Measurements from ENCODE around the gene OSBPL1A. TPM values are rescaled to one million over a fixed set of nuclear protein-coding genes. Genes with fewer than 3 reads are reported as not detected.

The OSBPL1A gene
- total RNA-seq, 1 experiment from 2014 or later: 16.4 TPM

DNA sequence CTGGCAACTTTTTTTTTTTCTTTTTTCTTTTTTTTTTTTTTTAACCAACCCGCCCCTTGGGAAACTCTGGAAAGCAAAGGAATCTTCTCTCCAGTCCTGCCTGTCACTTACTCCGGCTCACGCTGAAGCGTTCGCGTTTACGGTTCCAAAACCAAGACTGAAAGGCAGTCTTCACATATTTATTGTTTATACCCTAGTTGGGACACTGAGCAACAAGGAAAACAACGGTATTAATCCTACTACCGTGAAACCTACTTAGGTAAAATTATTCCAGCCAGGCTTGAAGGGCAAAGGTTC, 125.4 kb downstream of the OSBPL1A start:
- Histone ChIP-seq H3K9me3 (replicated peaks) (no peaks in the 10 kb centered on the region), H3K36me3 (no peaks in the 10 kb centered on the region), H3K27ac (no peak overlapping the region; the same call in 1 of the 2 replicates), H3K27me3 (no peaks in the 10 kb centered on the region), H3K4me1 (no peaks in the 10 kb centered on the region), H3K4me3 (peak overlapping the region; percentile 69)
- DNase-seq: no peak

DNA sequence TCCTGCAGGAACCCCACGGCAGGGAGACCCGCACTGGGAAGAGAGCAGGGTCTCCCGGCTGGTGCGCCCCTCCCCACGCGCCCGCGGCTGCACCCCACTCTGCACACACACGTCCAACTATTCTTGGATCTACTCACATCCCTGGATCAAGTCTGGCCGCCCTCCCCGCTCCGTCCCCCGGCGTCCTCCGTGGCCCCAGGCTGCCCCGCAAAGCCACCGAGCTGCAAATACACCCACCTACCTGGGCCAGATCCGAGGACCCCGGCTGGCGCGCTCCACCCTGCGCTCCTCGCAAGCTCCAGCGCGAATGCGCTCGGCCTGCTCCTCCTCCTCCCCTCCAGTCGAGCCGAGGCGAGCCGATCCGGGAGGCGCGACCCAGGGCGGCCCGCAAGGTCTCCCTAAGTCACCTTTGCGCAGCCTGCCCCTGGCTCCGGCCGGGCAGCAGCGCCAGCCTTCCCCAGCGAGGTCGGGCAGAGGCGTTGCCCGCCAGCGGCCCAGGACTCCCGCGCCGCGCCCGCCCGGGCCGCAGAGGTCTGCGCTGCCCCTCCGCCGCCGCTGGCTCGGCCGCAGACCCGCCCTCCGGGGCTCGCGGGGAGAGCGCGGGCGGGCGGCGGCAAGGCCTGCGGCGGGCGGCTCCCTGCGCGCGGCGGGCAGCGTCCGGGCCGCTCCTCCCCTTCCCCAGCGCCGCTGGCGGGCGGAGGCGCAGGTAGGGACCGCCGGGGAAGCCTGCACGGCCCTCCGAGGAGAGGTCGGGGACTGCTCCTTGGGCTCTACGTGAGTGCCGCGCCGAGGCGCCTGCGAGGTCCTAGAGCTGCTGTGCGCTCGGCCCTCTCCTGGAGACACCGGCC, 126.0 kb downstream of the OSBPL1A start:
- peak overlapping the region; percentile 69 for H3K4me3 ChIP-seq
- peak; percentile 69 to 70 for DNase-seq
- H3K27ac ChIP-seq: peak overlapping the region; percentile 42; the same call in 1 of the 2 replicates
- H3K9me3 ChIP-seq (replicated peaks): no peaks in the 10 kb centered on the region
- no peaks in the 10 kb centered on the region for H3K36me3 ChIP-seq
- H3K4me1 ChIP-seq: no peaks in the 10 kb centered on the region
- no peaks in the 10 kb centered on the region for H3K27me3 ChIP-seq

DNA sequence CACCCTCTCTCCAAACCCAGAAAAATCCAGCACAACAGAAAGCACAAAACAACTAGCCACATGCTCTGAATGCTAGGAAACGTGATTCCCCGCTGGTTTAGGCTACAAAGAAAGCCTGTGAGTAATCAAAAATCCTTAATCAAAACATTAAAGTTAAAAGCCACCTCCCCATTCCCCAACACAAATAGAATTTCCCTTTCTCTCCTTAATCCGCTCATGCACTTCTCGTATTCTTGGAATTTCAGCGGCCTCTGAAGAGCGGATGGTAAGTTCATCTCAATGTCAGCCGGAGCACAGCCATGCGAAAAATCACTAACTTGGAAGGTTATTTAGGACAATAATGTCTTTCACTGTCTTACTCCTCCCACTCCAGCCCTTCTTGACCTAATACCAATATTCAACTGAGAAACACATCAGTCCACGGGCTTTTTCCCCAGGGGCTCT, 126.7 kb downstream of the OSBPL1A start:
- DNase-seq: peak; percentile 7 to 48

DNA sequence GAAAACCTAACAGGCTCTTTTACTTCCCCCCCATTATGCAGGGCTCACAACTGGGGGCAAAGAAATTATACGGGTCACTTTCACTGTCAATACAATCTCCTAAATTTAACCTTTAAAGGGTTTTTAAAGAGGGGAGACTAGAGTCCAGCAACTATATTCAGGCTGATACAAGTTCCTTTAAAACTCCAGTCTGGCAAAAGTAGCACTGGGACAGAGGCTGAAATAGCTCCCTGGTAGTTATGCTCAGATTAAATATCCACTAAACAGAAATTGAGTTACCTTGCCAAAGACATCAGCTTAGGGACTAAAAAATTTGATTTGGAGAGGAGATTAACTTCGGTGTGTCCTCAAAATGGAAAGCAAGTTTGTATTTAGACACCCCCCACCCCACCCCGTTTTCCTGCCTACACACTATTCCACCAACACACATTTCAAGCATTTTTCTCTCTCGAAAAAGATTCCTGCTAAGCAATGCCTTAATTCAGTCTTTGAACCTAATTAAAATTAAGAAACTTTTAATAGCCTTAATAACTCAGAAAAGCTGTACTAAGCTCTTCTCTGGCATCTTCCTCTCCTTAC, 127.2 kb downstream of the OSBPL1A start:
- Histone ChIP-seq H3K4me3 (peak overlapping the region; percentile 69), H3K9me3 (replicated peaks) (no peaks in the 10 kb centered on the region), H3K27me3 (no peaks in the 10 kb centered on the region), H3K4me1 (no peaks in the 10 kb centered on the region), H3K36me3 (no peaks in the 10 kb centered on the region), H3K27ac (no peak overlapping the region; the same call in 1 of the 2 replicates)
- DNase-seq: no peak

More for the DNA sequence above, 126.7 kb downstream of the OSBPL1A start:
- no peaks in the 10 kb centered on the region for H3K36me3 ChIP-seq
- H3K27me3 ChIP-seq: no peaks in the 10 kb centered on the region
- no peaks in the 10 kb centered on the region for H3K9me3 ChIP-seq (replicated peaks)
- H3K27ac ChIP-seq: peak overlapping the region; percentile 42; the same call in 1 of the 2 replicates
- H3K4me1 ChIP-seq: no peaks in the 10 kb centered on the region
- H3K4me3 ChIP-seq: peak overlapping the region; percentile 69

DNA sequence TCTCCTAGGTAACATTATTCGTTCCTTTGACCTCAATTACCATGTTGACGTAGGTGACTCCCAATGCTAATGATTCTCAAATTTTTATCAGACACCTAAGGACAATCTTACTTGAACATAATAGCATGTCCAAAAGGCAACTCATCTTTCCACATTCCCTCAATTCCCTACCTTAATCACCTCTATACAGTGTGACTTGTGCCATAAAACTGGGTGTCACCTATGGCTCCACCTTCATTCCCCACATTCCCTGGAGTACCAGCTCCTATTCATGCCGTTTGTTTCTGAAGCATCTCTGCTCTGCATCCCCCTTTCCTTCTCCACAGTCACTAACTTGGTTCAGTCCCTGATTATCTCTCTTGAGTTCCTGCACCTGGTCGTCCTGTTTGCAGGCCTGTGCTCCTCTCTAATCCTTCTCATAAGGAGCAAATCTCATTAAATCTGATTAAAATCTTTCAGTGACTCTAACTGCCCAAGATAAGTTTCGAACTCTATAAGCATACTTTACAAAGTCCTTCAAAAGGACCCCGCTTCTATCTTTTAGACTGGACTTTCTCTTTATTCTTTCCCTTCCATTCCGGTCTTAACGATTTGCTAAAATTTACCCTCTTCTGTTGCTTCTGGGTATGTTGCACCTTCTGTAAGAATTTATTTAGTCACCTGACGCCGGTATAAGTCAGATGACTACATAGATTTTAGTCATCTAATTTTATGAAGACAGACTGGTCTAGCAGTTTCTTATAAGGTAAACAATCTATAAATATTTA, 128.7 kb downstream of the OSBPL1A start:
- no peaks in the 10 kb centered on the region for H3K9me3 ChIP-seq (replicated peaks)
- no peaks in the 10 kb centered on the region for H3K36me3 ChIP-seq
- DNase-seq: no peak
- no peaks in the 10 kb centered on the region for H3K4me1 ChIP-seq
- H3K27me3 ChIP-seq: no peaks in the 10 kb centered on the region
- no peak overlapping the region for H3K27ac ChIP-seq
- H3K4me3 ChIP-seq: no peak overlapping the region

GRCh38 chr18:24267878-24268277, 129.7 kb downstream of the OSBPL1A start:
- DNase-seq: no peak
- Histone ChIP-seq H3K4me3 (no peak overlapping the region), H3K9me3 (replicated peaks) (no peaks in the 10 kb centered on the region), H3K36me3 (no peaks in the 10 kb centered on the region), H3K27me3 (no peaks in the 10 kb centered on the region), H3K4me1 (no peaks in the 10 kb centered on the region), H3K27ac (no peak overlapping the region)

DNA sequence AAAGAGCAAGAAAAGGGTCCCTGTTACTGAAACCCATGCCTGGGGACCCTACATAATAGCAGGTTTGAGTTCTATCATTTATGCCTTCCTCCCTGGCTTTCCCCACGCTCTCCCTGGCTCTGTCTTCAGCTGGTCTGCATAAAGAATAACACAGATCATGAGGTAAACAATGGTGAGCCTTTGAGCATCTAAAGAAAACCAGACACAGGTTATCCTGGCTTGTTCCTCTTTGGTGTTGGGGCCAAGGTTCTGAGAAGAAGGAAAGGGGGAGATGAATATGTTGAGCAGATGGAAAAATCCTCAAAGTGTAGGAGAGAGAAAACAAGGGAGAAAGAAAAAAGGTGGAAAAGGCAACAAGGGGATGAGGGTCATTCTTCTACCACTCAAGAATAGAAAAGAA, 131.5 kb downstream of the OSBPL1A start:
- H3K9me3 ChIP-seq (replicated peaks): no peaks in the 10 kb centered on the region
- no peak overlapping the region for H3K27ac ChIP-seq
- H3K4me3 ChIP-seq: no peak overlapping the region
- H3K27me3 ChIP-seq: no peaks in the 10 kb centered on the region
- no peak for DNase-seq
- H3K36me3 ChIP-seq: no peaks in the 10 kb centered on the region
- no peaks in the 10 kb centered on the region for H3K4me1 ChIP-seq

DNA sequence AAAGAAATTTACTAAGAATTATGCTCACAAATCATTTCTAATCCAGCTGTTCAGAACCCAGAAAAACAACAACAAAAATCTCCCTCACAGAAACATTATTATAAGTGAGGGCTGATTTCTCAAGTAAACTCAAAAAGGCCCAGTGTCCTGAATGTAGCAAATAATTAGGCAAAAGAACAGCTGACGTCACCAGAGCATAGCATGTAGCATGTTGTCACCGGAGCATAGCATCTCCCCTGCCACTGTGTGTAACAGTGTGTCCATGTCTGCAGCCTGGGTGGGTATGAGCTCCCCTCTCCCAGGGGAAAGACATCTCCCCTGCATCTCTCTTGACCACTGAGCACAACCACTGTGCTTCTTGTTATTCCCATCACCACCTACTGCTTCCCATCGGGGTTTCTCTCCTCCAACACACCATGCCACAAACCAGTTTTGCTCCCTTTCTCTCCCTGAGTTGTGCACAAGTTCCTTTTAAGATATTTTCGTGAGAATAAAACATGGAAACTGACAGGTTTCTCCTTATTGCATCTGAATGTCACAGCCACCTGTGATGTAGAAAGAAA, 132.0 kb downstream of the OSBPL1A start:
- no peaks in the 10 kb centered on the region for H3K36me3 ChIP-seq
- H3K9me3 ChIP-seq (replicated peaks): no peaks in the 10 kb centered on the region
- H3K27me3 ChIP-seq: no peaks in the 10 kb centered on the region
- H3K4me1 ChIP-seq: no peaks in the 10 kb centered on the region
- DNase-seq: no peak
- H3K27ac ChIP-seq: no peak overlapping the region
- H3K4me3 ChIP-seq: no peak overlapping the region

DNA sequence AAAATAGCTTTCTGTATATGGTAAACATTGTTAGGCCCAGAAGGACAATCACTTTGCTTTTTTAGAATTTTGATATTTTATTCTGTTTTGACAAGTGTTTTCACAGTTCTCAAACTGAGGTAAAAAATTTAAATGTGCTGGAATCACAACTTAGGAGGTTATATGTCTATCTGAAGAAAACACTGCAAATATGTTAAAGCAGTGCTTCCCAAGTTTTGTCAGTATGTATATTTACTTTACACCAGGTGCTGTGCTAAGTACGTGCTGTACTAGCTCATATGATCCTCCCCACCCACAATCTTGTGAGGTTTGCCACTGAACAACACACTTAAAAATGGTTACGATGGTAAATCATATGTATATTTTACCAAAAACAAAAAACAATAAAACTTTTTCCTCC, 134.6 kb downstream of the OSBPL1A start:
- Histone ChIP-seq H3K4me3 (no peak overlapping the region), H3K9me3 (replicated peaks) (no peaks in the 10 kb centered on the region), H3K4me1 (no peaks in the 10 kb centered on the region), H3K36me3 (no peaks in the 10 kb centered on the region), H3K27me3 (no peaks in the 10 kb centered on the region), H3K27ac (no peak overlapping the region)
- no peak for DNase-seq

- no peak for DNase-seq
- Histone ChIP-seq H3K27ac (no peak overlapping the region), H3K4me1 (no peaks in the 10 kb centered on the region)
Observed at GRCh38 chr18:24262087-24262486, 135.5 kb downstream of the OSBPL1A start.

DNA sequence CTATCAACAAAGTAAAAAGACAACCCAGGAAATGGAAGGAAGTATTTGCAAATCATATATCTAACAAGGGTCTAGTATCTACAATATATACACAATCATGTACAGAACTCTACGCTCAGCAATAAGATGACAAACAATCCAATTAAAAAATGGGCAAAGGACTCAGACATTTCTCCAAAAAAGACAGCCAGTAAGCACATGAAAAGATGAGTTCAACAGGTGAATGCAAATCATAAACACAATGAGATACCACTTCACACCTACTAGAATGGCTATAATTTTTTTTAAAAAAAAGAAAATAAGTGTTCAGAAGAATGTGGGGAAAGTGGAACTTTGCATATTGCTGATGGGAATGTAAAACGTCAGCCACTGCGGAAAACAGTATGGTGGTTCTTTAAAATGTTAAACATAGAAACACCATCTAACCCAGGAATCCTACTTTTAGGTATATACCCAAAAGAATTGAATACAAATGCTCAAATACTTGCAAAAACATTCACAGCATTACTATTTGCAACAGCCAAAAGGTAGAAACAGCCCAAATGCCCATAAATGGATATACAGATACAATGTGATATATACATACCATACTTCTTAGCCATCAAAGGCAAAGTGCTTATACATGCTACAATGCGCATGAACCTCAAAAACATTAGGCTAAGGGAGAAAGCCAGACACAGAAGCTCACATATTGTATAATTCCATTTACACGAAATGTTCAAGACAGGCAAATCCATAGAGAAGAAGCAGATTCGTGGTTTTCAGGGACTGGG, 137.6 kb downstream of the OSBPL1A start:
- no peaks in the 10 kb centered on the region for H3K27me3 ChIP-seq
- H3K36me3 ChIP-seq: no peaks in the 10 kb centered on the region
- no peaks in the 10 kb centered on the region for H3K4me1 ChIP-seq
- no peak overlapping the region for H3K27ac ChIP-seq
- H3K4me3 ChIP-seq: no peak overlapping the region
- no peaks in the 10 kb centered on the region for H3K9me3 ChIP-seq (replicated peaks)
- no peak for DNase-seq

More at GRCh38 chr18:24262087-24262486, 135.5 kb downstream of the OSBPL1A start:
- Histone ChIP-seq H3K9me3 (replicated peaks) (no peaks in the 10 kb centered on the region), H3K27me3 (no peaks in the 10 kb centered on the region), H3K4me3 (no peak overlapping the region), H3K36me3 (no peaks in the 10 kb centered on the region)

- no peaks in the 10 kb centered on the region for H3K36me3 ChIP-seq
Observed at GRCh38 chr18:24254071-24254470, 143.6 kb downstream of the OSBPL1A start.

DNA sequence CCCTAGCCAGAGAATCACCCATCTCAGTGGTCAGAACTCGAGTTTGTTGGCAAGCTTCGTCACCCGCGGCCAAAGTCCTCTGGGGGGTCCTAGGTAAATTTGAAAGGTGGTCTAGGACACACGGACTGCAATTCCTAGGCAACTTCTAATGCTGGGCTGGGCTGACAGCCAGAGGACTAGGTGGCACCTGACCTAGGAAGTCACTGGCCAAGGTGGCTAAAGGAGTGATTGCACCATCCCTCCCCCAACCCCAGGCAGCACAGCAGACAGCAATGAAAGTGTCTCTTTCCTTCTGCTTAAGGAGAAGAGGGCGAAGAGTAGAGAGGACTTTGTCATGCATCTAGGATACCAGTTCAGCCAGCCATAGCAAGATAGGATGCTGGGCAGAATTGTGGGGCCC, 147.9 kb downstream of the OSBPL1A start:
- no peaks in the 10 kb centered on the region for H3K9me3 ChIP-seq (replicated peaks)
- no peak overlapping the region for H3K4me3 ChIP-seq
- H3K36me3 ChIP-seq: no peaks in the 10 kb centered on the region
- no peak for DNase-seq
- no peaks in the 10 kb centered on the region for H3K4me1 ChIP-seq
- no peak overlapping the region for H3K27ac ChIP-seq
- H3K27me3 ChIP-seq: no peaks in the 10 kb centered on the region

More at GRCh38 chr18:24254071-24254470, 143.6 kb downstream of the OSBPL1A start:
- no peaks in the 10 kb centered on the region for H3K9me3 ChIP-seq (replicated peaks)
- H3K4me1 ChIP-seq: no peaks in the 10 kb centered on the region
- no peak overlapping the region for H3K27ac ChIP-seq
- H3K27me3 ChIP-seq: no peaks in the 10 kb centered on the region
- H3K4me3 ChIP-seq: no peak overlapping the region
- DNase-seq: no peak

DNA sequence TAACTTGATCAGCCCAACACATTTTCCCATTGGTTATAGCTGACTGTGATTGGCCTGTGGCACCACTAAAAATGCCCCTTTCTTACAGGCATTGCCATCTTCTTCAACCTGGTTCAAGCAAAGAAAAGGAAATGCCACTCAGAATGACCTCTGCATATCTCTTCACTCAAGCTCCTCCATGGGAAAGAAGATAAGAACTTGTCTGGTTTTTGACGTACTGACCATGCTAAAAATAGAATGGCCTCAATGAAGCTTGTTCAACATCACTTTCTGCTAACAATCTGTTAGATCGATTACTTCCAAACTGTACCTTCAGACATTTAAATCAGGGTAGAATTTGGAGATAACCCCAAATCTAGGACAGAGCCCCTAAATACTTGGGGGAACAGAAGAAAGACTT, 149.3 kb downstream of the OSBPL1A start:
- H3K4me3 ChIP-seq: no peak overlapping the region
- no peaks in the 10 kb centered on the region for H3K36me3 ChIP-seq
- DNase-seq: no peak
- no peaks in the 10 kb centered on the region for H3K4me1 ChIP-seq
- no peak overlapping the region for H3K27ac ChIP-seq
- H3K9me3 ChIP-seq (replicated peaks): no peaks in the 10 kb centered on the region
- no peaks in the 10 kb centered on the region for H3K27me3 ChIP-seq

Data from SJCRH30 (cell line).